ENCODE data around the gene MACROD2.

MACROD2 gene

DNA sequence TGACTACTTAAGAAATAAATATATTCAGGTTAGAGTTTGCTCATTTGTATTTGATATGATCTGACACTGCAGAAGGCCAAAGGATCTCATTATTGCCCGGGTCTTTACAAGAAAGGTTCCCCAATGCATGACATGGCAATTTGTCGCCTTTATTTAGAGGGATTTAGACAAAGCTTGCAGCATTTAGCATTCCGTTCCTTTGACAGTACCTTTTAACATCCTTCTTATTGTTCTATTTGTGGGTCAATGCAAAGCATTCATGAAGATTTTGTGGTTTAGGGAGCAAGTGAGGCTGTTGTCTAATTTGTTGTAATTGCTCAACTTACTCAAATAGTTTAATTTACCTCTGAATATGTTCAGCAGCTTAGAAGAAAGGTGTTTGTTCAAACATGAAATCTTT is 572.9 kb downstream of the MACROD2 start:
- TF ChIP-seq, protein P1, sequence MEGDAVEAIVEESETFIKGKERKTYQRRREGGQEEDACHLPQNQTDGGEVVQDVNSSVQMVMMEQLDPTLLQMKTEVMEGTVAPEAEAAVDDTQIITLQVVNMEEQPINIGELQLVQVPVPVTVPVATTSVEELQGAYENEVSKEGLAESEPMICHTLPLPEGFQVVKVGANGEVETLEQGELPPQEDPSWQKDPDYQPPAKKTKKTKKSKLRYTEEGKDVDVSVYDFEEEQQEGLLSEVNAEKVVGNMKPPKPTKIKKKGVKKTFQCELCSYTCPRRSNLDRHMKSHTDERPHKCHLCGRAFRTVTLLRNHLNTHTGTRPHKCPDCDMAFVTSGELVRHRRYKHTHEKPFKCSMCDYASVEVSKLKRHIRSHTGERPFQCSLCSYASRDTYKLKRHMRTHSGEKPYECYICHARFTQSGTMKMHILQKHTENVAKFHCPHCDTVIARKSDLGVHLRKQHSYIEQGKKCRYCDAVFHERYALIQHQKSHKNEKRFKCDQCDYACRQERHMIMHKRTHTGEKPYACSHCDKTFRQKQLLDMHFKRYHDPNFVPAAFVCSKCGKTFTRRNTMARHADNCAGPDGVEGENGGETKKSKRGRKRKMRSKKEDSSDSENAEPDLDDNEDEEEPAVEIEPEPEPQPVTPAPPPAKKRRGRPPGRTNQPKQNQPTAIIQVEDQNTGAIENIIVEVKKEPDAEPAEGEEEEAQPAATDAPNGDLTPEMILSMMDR (conservative IDR thresholded peaks at IDR 0.05; ENCODE audit: low read depth), result no peak
- CTCF ChIA-PET, result no interaction called here
- POLR2A ChIA-PET (ENCODE audit: low non-redundant PET), result no interaction called here
- H3K27ac ChIP-seq, result no peak overlapping the region
- DNase-seq (ENCODE audit: low spot score), result no peak

DNA sequence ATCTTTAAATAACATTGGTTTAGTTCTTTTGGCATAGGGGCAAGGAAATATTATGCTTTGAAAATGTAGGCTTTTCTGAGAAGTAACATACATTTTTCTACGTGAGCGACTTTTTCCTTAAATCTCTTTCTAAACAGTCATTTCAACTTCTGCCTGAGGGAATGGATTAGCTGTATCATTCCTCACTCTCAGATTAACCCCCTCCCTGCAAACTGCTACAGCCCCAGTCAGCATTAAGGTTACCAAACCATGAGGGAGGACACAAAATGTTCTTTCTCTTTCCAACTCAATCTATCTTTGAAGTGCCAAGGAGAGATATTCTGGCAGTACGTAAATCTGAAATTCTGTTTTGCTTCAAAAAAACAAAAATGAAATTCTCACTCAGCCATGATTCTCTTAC is 573.4 kb downstream of the MACROD2 start:
- DNase-seq (ENCODE audit: low spot score), result no peak
- TF ChIP-seq, protein P1 (conservative IDR thresholded peaks at IDR 0.05; ENCODE audit: low read depth), result no peak
- ChIA-PET POLR2A (ENCODE audit: low non-redundant PET) (no interaction called here), CTCF (no interaction called here)
- H3K27ac ChIP-seq, result no peak overlapping the region

DNA sequence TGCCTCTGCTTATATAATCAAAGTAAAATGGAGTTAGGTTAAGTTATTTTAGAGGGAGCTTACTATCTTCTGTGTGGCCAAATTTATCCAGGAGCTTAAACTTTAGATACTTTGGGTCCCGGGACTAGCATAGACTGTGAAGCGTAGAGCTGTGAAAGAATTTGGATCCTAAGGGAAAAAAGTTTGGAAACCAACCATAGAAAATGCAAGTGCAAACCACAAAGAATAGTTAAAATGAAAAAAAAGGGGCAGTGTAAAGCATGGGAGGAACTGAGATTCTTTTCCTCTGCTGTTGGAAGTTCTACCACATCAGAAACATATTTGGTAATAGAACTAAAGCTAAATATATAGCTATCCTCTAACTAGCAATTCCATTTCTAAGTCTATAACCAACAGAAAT is 574.3 kb downstream of the MACROD2 start:
- no peak overlapping the region for H3K27ac ChIP-seq
- TF ChIP-seq, protein P1 (conservative IDR thresholded peaks at IDR 0.05; ENCODE audit: low read depth), result no peak
- POLR2A ChIA-PET (ENCODE audit: low non-redundant PET), result no interaction called here
- CTCF ChIA-PET, result no interaction called here
- DNase-seq (ENCODE audit: low spot score), result no peak

DNA sequence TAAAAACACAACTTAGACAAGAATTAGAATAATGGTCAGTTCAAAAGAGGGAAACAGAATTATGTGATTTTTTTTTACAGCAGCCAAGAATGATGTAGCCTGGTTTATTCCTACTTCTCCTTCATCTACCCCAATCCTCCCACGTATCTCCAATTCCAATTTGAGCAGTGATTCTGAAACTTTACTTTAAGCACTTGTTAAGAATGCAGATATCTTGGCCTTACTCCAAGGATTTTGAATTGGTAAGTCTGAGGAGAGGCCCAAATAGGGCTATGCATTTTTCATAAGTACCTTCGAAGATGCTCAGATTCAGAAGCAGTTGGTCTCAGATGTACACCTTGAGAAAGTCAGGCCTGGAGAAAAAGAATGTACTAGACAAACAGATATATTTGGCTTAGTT is 575.5 kb downstream of the MACROD2 start:
- H3K27ac ChIP-seq, result no peak overlapping the region
- DNase-seq (ENCODE audit: low spot score), result no peak
- CTCF ChIA-PET, result no interaction called here
- TF ChIP-seq, protein P1 (conservative IDR thresholded peaks at IDR 0.05; ENCODE audit: low read depth), result no peak
- POLR2A ChIA-PET (ENCODE audit: low non-redundant PET), result no interaction called here

DNA sequence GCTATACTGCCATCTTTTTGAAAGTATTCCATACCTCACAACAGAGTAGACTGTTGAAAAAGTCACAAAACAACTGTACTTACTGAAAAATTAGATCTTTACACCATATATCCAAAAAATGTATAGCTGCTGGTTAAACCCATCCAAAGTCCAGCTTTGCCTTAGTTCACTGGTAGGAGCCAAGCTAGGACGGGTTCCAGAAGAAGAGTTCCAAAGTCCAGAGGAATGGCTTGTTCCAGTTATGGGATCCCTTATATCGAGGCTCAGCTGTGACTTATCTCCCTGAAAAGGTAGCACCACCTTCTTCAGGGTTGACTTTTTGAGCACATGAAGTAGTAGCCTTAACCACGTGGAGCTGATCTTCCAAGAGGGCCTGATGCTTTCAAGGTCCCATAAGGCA is 578.4 kb downstream of the MACROD2 start:
- TF ChIP-seq, protein P1 (conservative IDR thresholded peaks at IDR 0.05; ENCODE audit: low read depth), result no peak
- CTCF ChIA-PET, result no interaction called here

DNA sequence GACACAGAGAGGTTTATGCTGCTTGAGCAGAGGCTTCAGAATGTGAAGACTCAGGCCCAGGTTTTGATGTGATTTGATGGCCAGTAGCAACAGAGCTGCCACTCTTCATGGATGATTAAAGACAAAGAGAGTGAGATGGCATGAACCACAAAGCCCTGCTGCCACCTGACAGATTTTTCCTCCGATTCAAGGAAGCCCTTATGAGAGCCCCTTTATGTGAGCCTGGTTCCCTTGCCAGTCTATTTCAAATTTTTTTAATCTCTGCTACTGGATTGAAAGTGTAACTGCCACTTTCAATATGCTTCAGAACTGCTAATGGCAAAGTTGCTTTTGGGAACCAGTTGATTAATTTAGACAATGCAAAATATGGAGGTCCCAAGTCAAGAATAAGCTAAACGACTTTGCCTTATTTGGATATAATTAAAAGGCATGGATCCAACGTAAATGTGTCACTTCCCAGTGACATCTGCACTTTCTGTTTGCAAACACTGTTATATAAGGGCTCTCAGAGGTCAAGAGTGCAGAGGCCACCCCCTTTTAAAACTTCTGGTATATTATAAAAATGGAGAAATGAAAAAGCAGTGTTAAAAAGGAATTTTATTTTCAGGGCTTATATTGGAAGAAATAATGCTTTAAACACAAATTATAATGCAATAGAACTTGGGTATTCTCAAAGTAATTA is 581.0 kb downstream of the MACROD2 start:
- TF ChIP-seq, protein P1 (conservative IDR thresholded peaks at IDR 0.05; ENCODE audit: low read depth), result no peak
- no peak overlapping the region for H3K27ac ChIP-seq

More for the DNA sequence above, 578.4 kb downstream of the MACROD2 start:
- DNase-seq (ENCODE audit: low spot score), result no peak
- H3K27ac ChIP-seq, result no peak overlapping the region
- POLR2A ChIA-PET (ENCODE audit: low non-redundant PET), result no interaction called here

More for the DNA sequence above, 581.0 kb downstream of the MACROD2 start:
- ChIA-PET POLR2A (ENCODE audit: low non-redundant PET) (no interaction called here), CTCF (no interaction called here)
- DNase-seq (ENCODE audit: low spot score), result no peak
